Smooth muscle cell (in vitro differentiated cells): ENCODE data around the gene MAP3K12. TPM values are rescaled to one million over a fixed set of nuclear protein-coding genes. Genes with fewer than 3 reads are reported as not detected.
A peak's percentile ranks its signal among the peaks of the same experiment; 100 is the strongest.

Experiments used
- DNase-seq: peaks from one replicate; lab custom pipeline; 2025; ENCODE audit not compliant: unreplicated experiment; lab: John Stamatoyannopoulos, UW
- H2AFZ ChIP-seq: fragments of 200-600 bp; sonication (generic); 2 replicates; pipeline ENCODE4 v1.6.0; 2016; ENCODE audit warnings: antibody characterized with exemption, low read depth, mild to moderate bottlenecking
- H3F3A ChIP-seq: fragments of 200-600 bp; sonication (generic); 2 replicates; pipeline ENCODE4 v1.6.0; 2017; ENCODE audit warnings: antibody characterized with exemption, low read depth
- H3K27ac ChIP-seq: fragments of 200-600 bp; sonication (generic); 2 replicates; pipeline ENCODE4 v1.5.1; 2016; ENCODE audit warnings: low read depth, mild to moderate bottlenecking
- H3K27me3 ChIP-seq: fragments of 200-600 bp; sonication (generic); 2 replicates; pipeline ENCODE4 v1.6.1; 2016; ENCODE audit warnings: low read depth, mild to moderate bottlenecking
- H3K36me3 ChIP-seq: fragments of 200-600 bp; sonication (generic); 2 replicates; pipeline ENCODE4 v1.5.1; 2016; ENCODE audit warnings: low read depth
- H3K4me1 ChIP-seq: fragments of 200-600 bp; sonication (generic); 2 replicates; pipeline ENCODE4 v1.5.1; 2016; ENCODE audit warnings: low read depth
- H3K4me2 ChIP-seq: fragments of 200-600 bp; sonication (generic); 2 replicates; pipeline ENCODE4 v1.6.0; 2016; ENCODE audit warnings: mild to moderate bottlenecking
- H3K4me3 ChIP-seq: fragments of 200-600 bp; sonication (generic); 2 replicates; pipeline ENCODE4 v1.5.1; 2016; ENCODE audit warnings: mild to moderate bottlenecking
- H3K79me2 ChIP-seq: fragments of 200-600 bp; sonication (generic); 2 replicates; pipeline ENCODE4 v1.6.0; 2016; ENCODE audit warnings: low read depth, mild to moderate bottlenecking
- H3K9ac ChIP-seq: fragments of 200-600 bp; sonication (generic); 2 replicates; pipeline ENCODE4 v1.6.0; 2016; ENCODE audit warnings: low read depth
- H3K9me3 ChIP-seq: fragments of 200-600 bp; sonication (generic); replicated peaks from 2 replicates; pipeline ENCODE4 v1.5.1; 2016; ENCODE audit warnings: low read depth
- H4K20me1 ChIP-seq: fragments of 200-600 bp; sonication (generic); 2 replicates; pipeline ENCODE4 v1.6.0; 2016; ENCODE audit warnings: low read depth
- whole genome bisulfite sequencing: methylation state at CpG from one replicate; pipeline ENCODE4 v1.1.7; 2016; ENCODE audit warnings: low lambda C conversion rate; 5-methylcytosine and 5-hydroxymethylcytosine counted together
- polyA plus RNA-seq: library from polyadenylated mRNA; unstranded; fragments of >200 nt; fragmentation: Nextera tagmentation; extraction: Ambion mirVana; gene quantifications from 2 replicates; pipeline ENCODE4 v1.2.1, GENCODE V29; 2016
- total RNA-seq: library from RNA; depleted of rRNA; stranded (reverse); fragments of >200 nt; gene quantifications from 2 replicates; pipeline ENCODE4 v1.2.3, GENCODE V29; 2014
- TF ChIP-seq, protein P1 (sequence below): fragments of 200-600 bp; sonication (generic); IDR thresholded peaks from 2 replicates; pipeline ENCODE4 v1.5.1; 2017; ENCODE audit warnings: borderline replicate concordance, mild to moderate bottlenecking, antibody characterized with exemption; ENCODE audit not compliant: insufficient read depth, poor library complexity, severe bottlenecking

MAP3K12 gene
- total and polyA plus RNA-seq, 2 experiments from 2014 or later, result 15.1 to 34.6 TPM

DNA sequence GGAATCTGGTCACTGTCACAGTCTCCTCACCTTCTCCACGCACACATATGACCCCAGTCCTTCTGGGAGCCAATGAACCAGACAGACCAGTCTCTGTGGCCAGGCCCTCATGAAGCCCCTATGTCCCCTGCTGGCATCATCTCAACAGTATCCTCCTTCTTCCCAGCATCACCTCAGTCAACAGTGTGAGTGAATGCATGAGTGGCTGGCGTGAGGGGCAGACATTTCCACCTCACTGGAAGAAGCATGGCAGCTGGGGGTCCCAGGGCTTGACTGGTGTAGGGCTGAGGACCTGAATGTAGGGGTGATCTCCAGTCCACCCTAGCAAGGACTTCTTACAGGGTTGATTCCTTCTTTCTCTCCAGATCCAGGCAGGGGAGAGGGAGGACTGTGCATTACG is 1.8 kb downstream of the MAP3K12 start:
- Histone ChIP-seq H3K36me3 (no peaks in the 10 kb centered on the region), H4K20me1 (no peaks in the 10 kb centered on the region), H3K79me2 (peaks cover 30% of the 10 kb centered on the region), H3K4me2 (no peak overlapping the region), H3K27ac (no peak overlapping the region), H3K9ac (no peak overlapping the region), H2AFZ (no peak overlapping the region), H3K27me3 (no peaks in the 10 kb centered on the region), H3K4me3 (no peak overlapping the region), H3K4me1 (peaks cover 42% of the 10 kb centered on the region), H3F3A (peaks cover 16% of the 10 kb centered on the region), H3K9me3 (no peaks in the 10 kb centered on the region)
- DNase-seq, result no peak
- TF ChIP-seq, protein P1, sequence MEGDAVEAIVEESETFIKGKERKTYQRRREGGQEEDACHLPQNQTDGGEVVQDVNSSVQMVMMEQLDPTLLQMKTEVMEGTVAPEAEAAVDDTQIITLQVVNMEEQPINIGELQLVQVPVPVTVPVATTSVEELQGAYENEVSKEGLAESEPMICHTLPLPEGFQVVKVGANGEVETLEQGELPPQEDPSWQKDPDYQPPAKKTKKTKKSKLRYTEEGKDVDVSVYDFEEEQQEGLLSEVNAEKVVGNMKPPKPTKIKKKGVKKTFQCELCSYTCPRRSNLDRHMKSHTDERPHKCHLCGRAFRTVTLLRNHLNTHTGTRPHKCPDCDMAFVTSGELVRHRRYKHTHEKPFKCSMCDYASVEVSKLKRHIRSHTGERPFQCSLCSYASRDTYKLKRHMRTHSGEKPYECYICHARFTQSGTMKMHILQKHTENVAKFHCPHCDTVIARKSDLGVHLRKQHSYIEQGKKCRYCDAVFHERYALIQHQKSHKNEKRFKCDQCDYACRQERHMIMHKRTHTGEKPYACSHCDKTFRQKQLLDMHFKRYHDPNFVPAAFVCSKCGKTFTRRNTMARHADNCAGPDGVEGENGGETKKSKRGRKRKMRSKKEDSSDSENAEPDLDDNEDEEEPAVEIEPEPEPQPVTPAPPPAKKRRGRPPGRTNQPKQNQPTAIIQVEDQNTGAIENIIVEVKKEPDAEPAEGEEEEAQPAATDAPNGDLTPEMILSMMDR, result no peak
- 90% methylated on average over 3 of the region's 3 CpGs for WGBS

DNA sequence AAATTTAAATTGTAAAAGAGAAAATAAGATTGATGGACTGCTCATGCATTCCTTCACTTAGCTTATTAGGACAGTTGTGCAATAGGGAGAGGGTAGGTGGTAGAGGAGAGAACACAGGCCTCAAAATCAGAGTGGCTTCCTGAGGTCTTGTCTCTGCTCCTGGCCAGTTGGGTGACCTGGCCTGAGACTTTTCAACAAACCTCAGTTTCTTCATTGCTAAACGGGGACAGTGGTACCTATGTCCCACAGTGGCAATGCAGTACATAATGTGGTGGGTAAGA is 2.6 kb downstream of the MAP3K12 start:
- DNase-seq, result no peak
- H3K4me2 ChIP-seq, result peak overlapping the region; percentile 54
- peaks cover 24% of the 10 kb centered on the region for H3K79me2 ChIP-seq
- H3K4me3 ChIP-seq, result peak overlapping the region; percentile 9
- H3K36me3 ChIP-seq, result no peaks in the 10 kb centered on the region
- no peaks in the 10 kb centered on the region for H4K20me1 ChIP-seq
- H3K27ac ChIP-seq, result peak overlapping the region; percentile 10
- no peak overlapping the region for H3K9ac ChIP-seq
- no peaks in the 10 kb centered on the region for H3K27me3 ChIP-seq
- H3F3A ChIP-seq, result peaks cover 16% of the 10 kb centered on the region
- H3K9me3 ChIP-seq, result no peaks in the 10 kb centered on the region
- peaks cover 42% of the 10 kb centered on the region for H3K4me1 ChIP-seq
- TF ChIP-seq, protein P1, result no peak
- 87% methylated on average over 1 of the region's 1 CpG for WGBS
- H2AFZ ChIP-seq, result no peak overlapping the region

DNA sequence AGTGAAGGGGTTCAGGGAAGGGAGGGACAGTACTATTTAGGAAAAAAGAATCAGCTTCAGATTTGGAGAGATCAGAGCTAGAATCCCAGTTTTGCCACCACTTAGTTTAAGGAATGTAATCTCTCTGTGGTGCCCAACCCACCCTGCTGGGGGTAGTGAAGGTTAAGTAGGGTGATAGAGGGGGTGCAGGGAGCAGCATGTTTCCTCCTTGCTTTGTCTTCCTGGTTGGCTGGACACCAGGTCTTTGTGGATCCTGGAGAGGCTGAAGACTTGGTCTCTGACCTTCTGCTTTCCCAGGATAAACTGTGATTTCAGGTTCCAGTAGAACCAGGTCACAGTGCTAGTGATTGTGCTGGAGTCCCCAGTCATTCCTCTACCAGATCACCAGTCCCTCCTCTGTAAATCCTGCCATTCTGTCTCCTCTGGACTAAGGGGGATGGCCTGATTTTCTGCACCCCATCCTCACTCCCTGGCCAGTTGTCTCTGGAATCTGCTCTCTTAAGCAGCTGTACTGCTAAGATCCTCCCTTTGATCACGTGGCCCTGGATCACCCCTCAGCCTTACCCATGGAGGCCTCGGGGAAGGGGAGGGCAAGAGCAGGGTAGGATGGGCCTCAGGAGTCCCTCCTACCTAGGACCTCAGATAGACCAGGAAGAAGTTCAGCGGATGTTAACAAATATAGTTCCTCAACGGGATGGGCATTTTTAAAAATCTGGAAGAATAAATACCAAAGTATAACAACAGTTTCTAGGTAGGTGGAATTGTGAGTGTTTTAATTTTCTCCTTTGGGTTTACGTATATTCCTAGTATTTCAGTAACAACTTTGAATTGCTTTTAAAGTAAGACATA is 3.1 kb downstream of the MAP3K12 start:
- H3K79me2 ChIP-seq, result peaks cover 22% of the 10 kb centered on the region
- peak overlapping the region; percentile 9 for H3K4me3 ChIP-seq
- H3K36me3 ChIP-seq, result no peaks in the 10 kb centered on the region
- no peak overlapping the region for H2AFZ ChIP-seq
- DNase-seq, result no peak
- peak overlapping the region; percentile 23 for H3K27ac ChIP-seq
- no peaks in the 10 kb centered on the region for H3K9me3 ChIP-seq
- H3K4me1 ChIP-seq, result peaks cover 42% of the 10 kb centered on the region
- H3K4me2 ChIP-seq, result peak overlapping the region; percentile 54
- TF ChIP-seq, protein P1, result no peak
- peaks cover 16% of the 10 kb centered on the region for H3F3A ChIP-seq
- 32% methylated on average over 5 of the region's 5 CpGs for WGBS
- H4K20me1 ChIP-seq, result no peaks in the 10 kb centered on the region
- no peak overlapping the region for H3K9ac ChIP-seq
- H3K27me3 ChIP-seq, result no peaks in the 10 kb centered on the region
